Right lobe of liver (tissue), 6 donors: Measurements from ENCODE around the gene POC1A. TPM values are rescaled to one million over a fixed set of nuclear protein-coding genes. Genes with fewer than 3 reads are reported as not detected.

Experiments
- ATAC-seq, 4 donors: fragments of 200-7000 bp; cut with Tn5 transposase; one replicate each; pipeline ENCODE4 v1.9.1; 2020; ENCODE audit warnings: mild to moderate bottlenecking in 4 of 4, moderate library complexity in 4 of 4
- DNase-seq, 3 donors: peaks; one replicate each; pipeline ENCODE4 v3.0.0-alpha.2; 2020
- H3K27ac ChIP-seq, 3 donors: fragments of 200-600 bp; one replicate each; pipeline ENCODE4 v1.8.0; 2022
- H3K27me3 ChIP-seq, 2 donors: fragments of 200-600 bp; one replicate each; pipeline ENCODE4 v1.8.0; 2022
- H3K36me3 ChIP-seq, 4 donors: fragments of 200-600 bp; sonication (generic) in 1 of 4; one replicate each; pipeline versions ENCODE4 v1.5.1 to v1.8.0; 2017 to 2022; ENCODE audit warnings: control low read depth in 1 of 4
- H3K4me1 ChIP-seq, 4 donors: fragments of 200-600 bp; sonication (generic) in 1 of 4; one replicate each; pipeline versions ENCODE4 v1.5.1 to v1.8.0; 2017 to 2022; ENCODE audit warnings: control low read depth in 1 of 4
- H3K4me3 ChIP-seq, 3 donors: fragments of 200-600 bp; one replicate each; pipeline ENCODE4 v1.8.0; 2022
- H3K9me3 ChIP-seq, 4 donors: fragments of 200-600 bp; sonication (generic) in 1 of 4; one replicate each; pipeline versions ENCODE4 v1.5.1 to v1.8.0; 2017 to 2022; ENCODE audit warnings: control low read depth in 1 of 4
- POLR2A ChIP-seq: fragments of 450-650 bp; IDR thresholded peaks from one replicate; pipeline ENCODE4 v1.6.1; 2017; ENCODE audit warnings: antibody characterized with exemption, mild to moderate bottlenecking
- WGBS: methylation state at CpG from one replicate; pipeline ENCODE4 v1.1.6; 2018; ENCODE audit warnings: low coverage, low lambda C conversion rate; ENCODE audit not compliant: insufficient coverage; ENCODE audit errors: missing lambda C conversion rate; 5-methylcytosine and 5-hydroxymethylcytosine counted together
- intact Hi-C, 2 donors: fragments of 100-400 bp; cut with DNase I; formaldehyde crosslinking; loops; one replicate each; pipeline versions ENCODE4 v1.11.2 to v1.14.1; 2022
- total RNA-seq, 6 experiments: library from RNA; depleted of rRNA in 2 of 6; stranded (reverse); fragments of >200 nt in 2 of 6; fragmentation: NEBNext Ultra II Directional in 3 of 6; extraction: Animal tissue kit (Norgen Biotek cat#: 25700) in 3 of 6; gene quantifications; one replicate each; pipeline versions ENCODE4 v1.1.0 to v1.2.4, GENCODE V29; 2016 to 2023
- TF ChIP-seq, protein P1 (sequence below), 4 donors: fragments of 200-600 bp in 3 of 4; fragments of 450-650 bp in 1 of 4; IDR thresholded peaks; one replicate each; pipeline versions ENCODE4 v1.5.1 to v1.8.0; 2016 to 2022; ENCODE audit warnings: antibody characterized with exemption in 4 of 4, mild to moderate bottlenecking in 2 of 4
- donor health status: DM: no; HTN: yes; CAD: no.
- donor health status: DM: no; HTN: no; CAD: no.
- donor health status: DM: no; HTN: no; CAD: no.
- donor health status: DM: no; HTN: yes; CAD: no.
- donor health status: DM: no; HTN: yes; CAD: no.

Gene POC1A
- total RNA-seq, 6 experiments from 2014 or later = 2.0 to 4.3 (median 3.2) TPM

DNA sequence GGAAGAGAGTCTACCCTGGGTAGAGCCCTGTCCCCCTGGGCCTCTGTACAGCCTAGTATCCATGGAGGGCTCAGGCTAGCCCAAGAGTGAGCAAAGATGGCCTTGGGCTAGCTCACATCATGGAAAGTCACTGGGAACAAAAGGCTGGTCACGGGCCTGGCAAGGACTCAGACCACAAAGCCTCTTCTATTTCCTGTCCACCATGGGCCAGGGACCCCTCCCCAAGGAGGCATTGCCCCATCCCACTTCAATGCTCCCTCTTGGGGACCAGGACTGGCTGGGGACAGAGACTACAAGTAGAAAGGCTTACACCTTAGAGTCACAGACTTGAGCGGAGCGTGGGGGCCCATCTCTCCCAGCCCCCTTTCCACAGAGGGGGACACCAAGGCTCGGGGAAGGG is 114.8 kb downstream of the POC1A start:
- H3K27ac ChIP-seq = no peak overlapping the region

GRCh38 chr3:52038227-52038626 is 116.0 kb downstream of the POC1A start:
- no peaks in the 10 kb centered on the region for H3K36me3 ChIP-seq
- H3K4me3 ChIP-seq = no peak overlapping the region
- ATAC-seq = no peak
- intact Hi-C loops = no loop called here
- DNase-seq = no peak
- WGBS = 85% methylated on average over 5 of the region's 6 CpGs
- TF ChIP-seq, protein P1, sequence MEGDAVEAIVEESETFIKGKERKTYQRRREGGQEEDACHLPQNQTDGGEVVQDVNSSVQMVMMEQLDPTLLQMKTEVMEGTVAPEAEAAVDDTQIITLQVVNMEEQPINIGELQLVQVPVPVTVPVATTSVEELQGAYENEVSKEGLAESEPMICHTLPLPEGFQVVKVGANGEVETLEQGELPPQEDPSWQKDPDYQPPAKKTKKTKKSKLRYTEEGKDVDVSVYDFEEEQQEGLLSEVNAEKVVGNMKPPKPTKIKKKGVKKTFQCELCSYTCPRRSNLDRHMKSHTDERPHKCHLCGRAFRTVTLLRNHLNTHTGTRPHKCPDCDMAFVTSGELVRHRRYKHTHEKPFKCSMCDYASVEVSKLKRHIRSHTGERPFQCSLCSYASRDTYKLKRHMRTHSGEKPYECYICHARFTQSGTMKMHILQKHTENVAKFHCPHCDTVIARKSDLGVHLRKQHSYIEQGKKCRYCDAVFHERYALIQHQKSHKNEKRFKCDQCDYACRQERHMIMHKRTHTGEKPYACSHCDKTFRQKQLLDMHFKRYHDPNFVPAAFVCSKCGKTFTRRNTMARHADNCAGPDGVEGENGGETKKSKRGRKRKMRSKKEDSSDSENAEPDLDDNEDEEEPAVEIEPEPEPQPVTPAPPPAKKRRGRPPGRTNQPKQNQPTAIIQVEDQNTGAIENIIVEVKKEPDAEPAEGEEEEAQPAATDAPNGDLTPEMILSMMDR (IDR thresholded peaks at IDR 0.05) = no peak
- no peak for TF ChIP-seq POLR2A
- no peak overlapping the region for H3K27ac ChIP-seq
- H3K27me3 ChIP-seq = no peaks in the 10 kb centered on the region
- H3K9me3 ChIP-seq = no peaks in the 10 kb centered on the region
- peaks cover 0 to 14% (median 0%) of the 10 kb centered on the region in 4 donors for H3K4me1 ChIP-seq

More for the DNA sequence above, 114.8 kb downstream of the POC1A start:
- Histone ChIP-seq H3K36me3 (no peaks in the 10 kb centered on the region), H3K27me3 (no peaks in the 10 kb centered on the region), H3K4me1 (peaks cover 0 to 9% (median 0%) of the 10 kb centered on the region in 4 donors), H3K4me3 (no peak overlapping the region), H3K9me3 (no peaks in the 10 kb centered on the region)
- intact Hi-C loops = no loop called here
- ATAC-seq (no peak), DNase-seq (no peak)
- no peak for TF ChIP-seq POLR2A
- TF ChIP-seq, protein P1 (IDR thresholded peaks at IDR 0.05) = no peak
- WGBS = 40% methylated on average over 1 of the region's 4 CpGs

DNA sequence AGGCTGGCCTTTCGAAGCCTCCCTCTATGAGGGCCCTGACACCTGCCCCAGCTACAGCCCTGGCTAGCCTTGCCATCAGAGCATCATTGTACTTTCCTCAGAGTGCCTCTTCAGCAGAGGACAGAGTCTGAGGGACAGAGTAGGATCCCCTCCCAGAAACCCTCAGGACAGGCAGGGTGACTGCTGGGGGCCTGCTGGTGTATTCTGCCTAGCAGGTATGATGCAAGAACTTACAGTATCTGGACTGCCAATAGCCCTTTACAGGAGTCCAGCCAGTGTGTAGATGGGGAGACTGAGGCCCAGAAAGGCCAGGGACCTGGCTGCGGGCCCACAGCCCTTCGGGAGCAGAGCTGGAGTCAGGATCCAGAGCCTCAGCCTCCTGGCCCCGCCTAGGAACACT is 116.9 kb downstream of the POC1A start:
- H3K9me3 ChIP-seq = no peaks in the 10 kb centered on the region
- no peak overlapping the region for H3K27ac ChIP-seq
- no peaks in the 10 kb centered on the region for H3K36me3 ChIP-seq
- ATAC-seq (no peak), DNase-seq (no peak)
- 100% methylated on average over 1 of the region's 4 CpGs for WGBS
- TF ChIP-seq, protein P1 (IDR thresholded peaks at IDR 0.05) = no peak
- TF ChIP-seq POLR2A = no peak
- no peaks in the 10 kb centered on the region for H3K27me3 ChIP-seq
- H3K4me3 ChIP-seq = no peak overlapping the region
- H3K4me1 ChIP-seq = peaks cover 0 to 14% (median 0%) of the 10 kb centered on the region in 4 donors
- intact Hi-C loops = no loop called here

DNA sequence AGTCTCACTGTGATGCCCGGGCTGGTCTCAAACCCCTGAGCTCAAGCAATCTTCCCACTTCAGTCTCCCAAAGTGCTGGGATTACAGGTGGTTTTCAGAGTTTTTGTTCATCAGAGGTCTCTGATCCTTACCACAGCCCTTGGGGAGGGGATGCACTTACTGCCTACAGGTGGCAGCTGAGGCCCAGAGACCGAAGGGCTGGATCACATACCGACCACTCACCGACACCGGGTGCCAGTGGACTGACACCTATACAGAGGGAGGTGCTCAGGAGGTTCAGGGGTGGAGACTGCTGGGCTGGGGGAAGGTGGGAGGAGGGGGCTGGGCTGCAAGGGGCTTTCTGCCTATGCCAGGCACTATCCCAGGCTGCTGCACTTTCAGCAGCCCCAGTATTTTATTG is 117.4 kb downstream of the POC1A start:
- Histone ChIP-seq H3K9me3 (no peaks in the 10 kb centered on the region), H3K4me3 (no peak overlapping the region), H3K36me3 (no peaks in the 10 kb centered on the region), H3K4me1 (peaks cover 0 to 14% (median 0%) of the 10 kb centered on the region in 4 donors), H3K27me3 (no peaks in the 10 kb centered on the region), H3K27ac (no peak overlapping the region)
- TF ChIP-seq, protein P1 (IDR thresholded peaks at IDR 0.05) = no peak
- TF ChIP-seq POLR2A = no peak
- intact Hi-C loops = no loop called here
- DNase-seq = no peak
- no peak for ATAC-seq
- WGBS = 33% methylated on average over 5 of the region's 5 CpGs

GRCh38 chr3:52036222-52036694 is 118.0 kb downstream of the POC1A start:
- H3K27me3 ChIP-seq = no peaks in the 10 kb centered on the region
- H3K4me1 ChIP-seq = peaks cover 0 to 14% (median 0%) of the 10 kb centered on the region in 4 donors
- no peak for TF ChIP-seq POLR2A
- TF ChIP-seq, protein P1 (IDR thresholded peaks at IDR 0.05) = no peak
- no peak overlapping the region for H3K4me3 ChIP-seq
- H3K9me3 ChIP-seq = no peaks in the 10 kb centered on the region
- no peak for ATAC-seq
- intact Hi-C loops = no loop called here
- DNase-seq = no peak
- H3K36me3 ChIP-seq = no peaks in the 10 kb centered on the region
- 83% methylated on average over 1 of the region's 5 CpGs for WGBS
- H3K27ac ChIP-seq = no peak overlapping the region
